ENCODE data around the gene PLEKHG5.
"Not testable (repeated sequence)": the region's sequence is repeated elsewhere in the genome, so short reads cannot be mapped to it uniquely, and the experiment has no call there.

Gene PLEKHG5

DNA sequence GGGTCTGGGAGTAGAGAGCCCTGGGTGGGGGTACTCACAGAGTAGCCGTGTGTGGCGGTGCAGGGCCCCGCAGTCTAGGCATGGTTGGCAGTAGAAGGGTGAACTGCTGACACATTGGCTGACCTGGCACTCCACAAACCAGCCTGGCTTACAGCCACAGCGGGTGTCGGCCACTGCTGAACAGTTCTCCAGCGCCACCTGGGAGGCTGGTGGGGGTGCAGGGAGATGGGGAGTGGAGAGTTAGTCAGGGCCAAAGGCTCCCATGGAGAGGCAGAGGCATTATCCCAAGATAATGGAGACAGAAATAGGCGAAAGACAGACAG is 27.0 kb downstream of the PLEKHG5 start:
- Histone ChIP-seq H3K36me3 (ENCODE audit: insufficient read depth, low read length) (peaks cover 10% of the 10 kb centered on the region), H3K9me3 (replicated peaks; ENCODE audit: low read length) (no peaks in the 10 kb centered on the region), H3K27me3 (ENCODE audit: control insufficient read depth, insufficient read depth, low read length) (peaks cover 9% of the 10 kb centered on the region), H3K9ac (ENCODE audit: low read depth, low read length) (no peak overlapping the region), H3K4me1 (ENCODE audit: control insufficient read depth, insufficient read depth, low read length) (no peaks in the 10 kb centered on the region), H3K4me3 (ENCODE audit: low read length) (no peak overlapping the region), H3K4me2 (ENCODE audit: low read length) (no peak overlapping the region)

- H3K9me3 ChIP-seq (replicated peaks; ENCODE audit: low read length), result no peaks in the 10 kb centered on the region
- H3K9ac ChIP-seq (ENCODE audit: low read depth, low read length), result no peak overlapping the region
- no peak overlapping the region for H3K4me3 ChIP-seq (ENCODE audit: low read length)
- no peak overlapping the region for H3K4me2 ChIP-seq (ENCODE audit: low read length)
- peaks cover 10% of the 10 kb centered on the region for H3K36me3 ChIP-seq (ENCODE audit: insufficient read depth, low read length)
- H3K4me1 ChIP-seq (ENCODE audit: control insufficient read depth, insufficient read depth, low read length), result no peaks in the 10 kb centered on the region
- peaks cover 12% of the 10 kb centered on the region for H3K27me3 ChIP-seq (ENCODE audit: control insufficient read depth, insufficient read depth, low read length)
Observed at GRCh38 chr1:6463120-6463412, 28.4 kb downstream of the PLEKHG5 start.

DNA sequence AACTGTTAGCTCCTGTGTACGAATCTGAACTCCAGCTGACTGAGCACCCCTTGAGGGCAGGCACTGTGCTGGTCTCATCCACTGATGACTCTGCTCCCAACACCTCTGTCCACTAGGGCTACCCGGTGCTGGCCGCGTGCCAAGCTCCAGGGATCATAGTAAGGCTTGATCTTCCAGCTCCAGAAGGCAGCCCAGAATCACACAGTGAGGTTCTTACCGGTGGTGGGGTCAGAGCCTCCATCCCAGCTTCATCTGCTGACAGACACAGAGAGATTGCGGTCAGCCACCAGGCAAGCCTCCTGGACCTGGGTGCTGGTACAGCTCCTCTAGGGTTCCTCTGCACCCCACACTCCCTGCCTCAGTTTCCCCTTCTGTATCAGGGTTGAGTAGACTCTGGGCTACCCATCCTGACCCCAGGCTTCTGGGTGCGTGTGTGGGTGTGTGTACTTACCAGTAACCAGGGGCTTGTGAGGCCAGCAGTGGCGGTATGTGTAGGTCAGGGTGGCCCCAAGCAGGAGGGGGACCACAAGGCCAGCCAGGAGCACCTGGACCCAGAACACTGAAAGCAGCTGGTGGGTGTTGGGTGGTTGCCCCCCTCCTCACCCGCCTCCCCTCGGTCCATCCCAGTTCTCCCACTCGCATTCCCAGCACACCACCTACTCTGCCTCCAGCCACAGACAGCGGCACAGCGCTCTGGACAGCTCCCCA is 28.9 kb downstream of the PLEKHG5 start:
- H3K4me2 ChIP-seq (ENCODE audit: low read length), result no peak overlapping the region
- H3K36me3 ChIP-seq (ENCODE audit: insufficient read depth, low read length), result peaks cover 10% of the 10 kb centered on the region
- H3K9ac ChIP-seq (ENCODE audit: low read depth, low read length), result no peak overlapping the region
- no peaks in the 10 kb centered on the region for H3K4me1 ChIP-seq (ENCODE audit: control insufficient read depth, insufficient read depth, low read length)
- no peaks in the 10 kb centered on the region for H3K9me3 ChIP-seq (replicated peaks; ENCODE audit: low read length)
- no peak overlapping the region for H3K4me3 ChIP-seq (ENCODE audit: low read length)
- peaks cover 12% of the 10 kb centered on the region for H3K27me3 ChIP-seq (ENCODE audit: control insufficient read depth, insufficient read depth, low read length)

GRCh38 chr1:6461538-6462411 is 29.7 kb downstream of the PLEKHG5 start:
- H3K9ac ChIP-seq (ENCODE audit: low read depth, low read length), result no peak overlapping the region
- no peak overlapping the region for H3K4me2 ChIP-seq (ENCODE audit: low read length)
- no peaks in the 10 kb centered on the region for H3K4me1 ChIP-seq (ENCODE audit: control insufficient read depth, insufficient read depth, low read length)
- peaks cover 20% of the 10 kb centered on the region for H3K27me3 ChIP-seq (ENCODE audit: control insufficient read depth, insufficient read depth, low read length)
- H3K36me3 ChIP-seq (ENCODE audit: insufficient read depth, low read length), result peaks cover 10% of the 10 kb centered on the region
- no peak overlapping the region for H3K4me3 ChIP-seq (ENCODE audit: low read length)
- H3K9me3 ChIP-seq (replicated peaks; ENCODE audit: low read length), result no peaks in the 10 kb centered on the region

DNA sequence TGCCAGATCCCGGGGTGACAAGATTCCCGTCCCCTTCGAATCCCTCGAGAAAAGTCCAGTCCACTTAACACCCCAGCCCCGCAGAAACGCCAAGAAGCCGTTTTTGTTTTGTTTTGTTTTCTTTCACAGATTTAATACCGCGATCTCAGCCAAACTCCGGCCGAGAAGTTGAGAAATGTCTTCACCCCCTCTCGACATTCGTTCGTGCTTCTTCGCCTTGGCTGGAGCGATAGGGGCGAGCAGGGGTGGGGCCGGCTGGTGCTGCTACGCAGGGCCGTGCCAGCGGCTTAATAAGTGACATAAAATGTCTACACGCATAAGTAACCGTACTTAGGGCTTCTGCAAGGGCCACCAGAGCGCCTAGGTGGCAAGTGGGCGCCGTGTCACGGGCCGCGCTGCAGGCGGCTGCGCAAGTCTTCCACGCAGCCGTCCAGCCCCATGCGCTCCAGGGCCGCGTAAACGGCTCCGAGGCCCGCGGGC is 30.4 kb downstream of the PLEKHG5 start:
- Histone ChIP-seq H3K36me3 (ENCODE audit: insufficient read depth, low read length) (peaks cover 10% of the 10 kb centered on the region), H3K4me1 (ENCODE audit: control insufficient read depth, insufficient read depth, low read length) (no peaks in the 10 kb centered on the region), H3K4me2 (ENCODE audit: low read length) (no peak overlapping the region), H3K27me3 (ENCODE audit: control insufficient read depth, insufficient read depth, low read length) (peaks cover 27% of the 10 kb centered on the region), H3K9ac (ENCODE audit: low read depth, low read length) (no peak overlapping the region), H3K9me3 (replicated peaks; ENCODE audit: low read length) (no peaks in the 10 kb centered on the region), H3K4me3 (ENCODE audit: low read length) (no peak overlapping the region)

- Histone ChIP-seq H3K4me3 (ENCODE audit: low read length) (no peak overlapping the region), H3K9ac (ENCODE audit: low read depth, low read length) (no peak overlapping the region), H3K4me1 (ENCODE audit: control insufficient read depth, insufficient read depth, low read length) (no peaks in the 10 kb centered on the region), H3K36me3 (ENCODE audit: insufficient read depth, low read length) (peaks cover 10% of the 10 kb centered on the region), H3K9me3 (replicated peaks; ENCODE audit: low read length) (no peaks in the 10 kb centered on the region), H3K4me2 (ENCODE audit: low read length) (no peak overlapping the region), H3K27me3 (ENCODE audit: control insufficient read depth, insufficient read depth, low read length) (peaks cover 32% of the 10 kb centered on the region)
Observed at GRCh38 chr1:6460301-6461050, 31.0 kb downstream of the PLEKHG5 start.

- no peaks in the 10 kb centered on the region for H3K9me3 ChIP-seq (replicated peaks; ENCODE audit: low read length)
- peak overlapping the region; percentile 36 for H3K4me2 ChIP-seq (ENCODE audit: low read length)
- H3K9ac ChIP-seq (ENCODE audit: low read depth, low read length), result no peak overlapping the region
- H3K4me3 ChIP-seq (ENCODE audit: low read length), result no peak overlapping the region
- H3K27me3 ChIP-seq (ENCODE audit: control insufficient read depth, insufficient read depth, low read length), result peaks cover 38% of the 10 kb centered on the region
- H3K4me1 ChIP-seq (ENCODE audit: control insufficient read depth, insufficient read depth, low read length), result peaks cover 3% of the 10 kb centered on the region
- peaks cover 10% of the 10 kb centered on the region for H3K36me3 ChIP-seq (ENCODE audit: insufficient read depth, low read length)
Observed at GRCh38 chr1:6459850-6460265, 31.6 kb downstream of the PLEKHG5 start.

- H3K4me3 ChIP-seq (ENCODE audit: low read length), result no peak overlapping the region
- H3K4me2 ChIP-seq (ENCODE audit: low read length), result no peak overlapping the region
- peaks cover 58% of the 10 kb centered on the region for H3K27me3 ChIP-seq (ENCODE audit: control insufficient read depth, insufficient read depth, low read length)
- peaks cover 3% of the 10 kb centered on the region for H3K36me3 ChIP-seq (ENCODE audit: insufficient read depth, low read length)
- H3K9ac ChIP-seq (ENCODE audit: low read depth, low read length), result no peak overlapping the region
- no peaks in the 10 kb centered on the region for H3K9me3 ChIP-seq (replicated peaks; ENCODE audit: low read length)
- peaks cover 3% of the 10 kb centered on the region for H3K4me1 ChIP-seq (ENCODE audit: control insufficient read depth, insufficient read depth, low read length)
Observed at GRCh38 chr1:6456800-6457466, 34.5 kb downstream of the PLEKHG5 start.

DNA sequence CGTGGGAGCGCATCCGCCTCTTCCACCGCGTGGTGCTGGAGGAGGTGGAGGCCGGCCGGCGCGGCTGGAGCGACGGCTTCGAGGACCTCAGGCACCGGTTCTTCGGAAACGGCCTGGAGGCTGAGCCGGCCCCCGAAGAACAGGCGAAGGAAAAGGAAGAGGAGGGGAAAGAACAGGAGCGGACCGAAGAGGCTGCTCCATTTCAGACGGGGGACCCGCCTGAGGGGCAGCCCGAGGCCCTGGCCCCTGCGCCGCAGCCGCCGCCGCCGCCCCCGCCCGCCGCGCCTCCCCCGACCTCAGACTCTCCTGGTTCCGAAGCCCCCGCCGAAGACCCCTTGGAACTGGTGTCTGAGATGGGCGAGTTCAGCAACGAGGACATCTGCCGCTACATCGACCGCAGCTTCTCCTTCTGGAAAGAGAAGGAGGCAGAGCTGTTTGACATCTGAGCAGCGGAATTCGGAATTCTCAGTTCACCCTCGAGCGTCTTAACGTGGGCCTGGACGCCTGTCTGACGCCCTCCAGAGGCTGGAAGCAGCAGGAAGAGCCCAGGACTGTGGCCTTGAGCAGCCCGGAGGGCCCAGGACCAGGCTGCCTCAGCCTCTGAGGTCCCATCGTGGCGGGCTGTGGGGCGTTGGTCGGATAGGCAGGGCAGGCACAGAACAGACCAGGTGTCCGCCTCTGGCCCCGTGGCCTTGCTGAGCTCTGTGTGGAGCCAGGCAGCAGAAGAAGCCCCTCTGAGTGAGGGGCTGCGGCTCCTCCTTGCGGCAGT is 35.5 kb downstream of the PLEKHG5 start:
- H3K4me2 ChIP-seq (ENCODE audit: low read length); H3K4me3 ChIP-seq (ENCODE audit: low read length); H3K9ac ChIP-seq (ENCODE audit: low read depth, low read length); H3K36me3 ChIP-seq (ENCODE audit: insufficient read depth, low read length); H3K9me3 ChIP-seq (replicated peaks; ENCODE audit: low read length); H3K4me1 ChIP-seq (ENCODE audit: control insufficient read depth, insufficient read depth, low read length): not testable (repeated sequence)
- H3K27me3 ChIP-seq (ENCODE audit: control insufficient read depth, insufficient read depth, low read length), result peaks cover 67% of the 10 kb centered on the region

DNA sequence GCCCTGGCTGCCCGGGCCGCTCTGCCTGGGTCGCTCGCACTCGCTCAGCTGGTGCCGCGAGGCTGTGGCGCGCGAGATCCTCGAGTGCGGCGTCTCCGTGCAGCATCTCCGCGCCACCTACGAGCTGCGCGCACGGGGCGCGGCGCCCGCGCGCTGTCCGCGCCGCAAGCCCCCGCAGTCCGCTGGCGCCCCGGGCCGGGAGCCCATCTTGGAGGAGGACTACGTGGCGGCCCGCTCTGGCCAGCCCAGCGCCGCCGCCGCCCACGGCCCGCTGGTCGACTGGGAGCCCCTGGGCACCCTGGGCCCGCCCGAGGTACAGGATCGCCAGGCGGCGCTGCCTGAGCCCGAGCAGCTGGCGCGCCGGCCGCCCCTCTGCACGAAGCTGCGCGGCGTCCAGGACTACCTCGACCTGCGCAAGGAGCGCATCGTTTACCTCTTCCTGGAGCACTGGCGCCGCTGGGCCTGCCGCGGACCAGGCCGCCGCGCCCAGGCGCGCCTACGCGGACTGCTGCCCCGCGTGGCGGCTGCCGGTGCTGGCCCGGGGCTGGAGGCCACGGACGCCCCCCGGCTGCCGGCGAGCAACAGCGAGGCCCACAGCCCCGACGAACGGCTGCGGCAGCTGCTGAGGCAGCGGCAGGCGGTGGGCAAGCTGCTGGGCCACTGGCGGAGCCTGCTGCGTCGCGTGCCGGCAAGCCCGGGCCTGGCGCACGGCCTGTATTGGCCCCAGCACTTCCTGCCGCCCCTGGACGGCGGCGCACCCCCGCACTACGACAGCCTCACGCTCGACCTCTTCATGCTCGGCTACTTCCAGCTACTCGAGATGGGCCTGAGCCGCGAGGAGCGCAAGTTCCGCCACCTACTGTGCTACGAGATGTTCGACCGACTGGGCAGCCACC is 36.4 kb downstream of the PLEKHG5 start:
- Histone ChIP-seq H3K4me3 (ENCODE audit: low read length) (no peak overlapping the region), H3K9ac (ENCODE audit: low read depth, low read length) (no peak overlapping the region), H3K27me3 (ENCODE audit: control insufficient read depth, insufficient read depth, low read length) (peaks cover 70% of the 10 kb centered on the region)

More for the DNA sequence above, 36.4 kb downstream of the PLEKHG5 start:
- H3K9me3 ChIP-seq (replicated peaks; ENCODE audit: low read length), result no peaks in the 10 kb centered on the region
- peaks cover 3% of the 10 kb centered on the region for H3K4me1 ChIP-seq (ENCODE audit: control insufficient read depth, insufficient read depth, low read length)
- H3K4me2 ChIP-seq (ENCODE audit: low read length), result peak overlapping the region; percentile 31
- no peaks in the 10 kb centered on the region for H3K36me3 ChIP-seq (ENCODE audit: insufficient read depth, low read length)
